H1 (cell line): ENCODE measurements around the gene MRPS6. TPM values are rescaled to one million over a fixed set of nuclear protein-coding genes. Genes with fewer than 3 reads are reported as not detected.

Source experiments
- CTCF ChIA-PET: fragments of 300-600 bp; sonication (Branson Sonifier 250); formaldehyde crosslinking; loops from one replicate; lab custom pipeline; 2021; ENCODE audit not compliant: partially characterized antibody; lab: Charles Lee
- POLR2A ChIA-PET: fragments of 300-600 bp; sonication (Branson Sonifier 250); formaldehyde crosslinking; loops from one replicate; lab custom pipeline; 2021; ENCODE audit warnings: inconsistent platforms; ENCODE audit not compliant: partially characterized antibody; lab: Charles Lee
- DNase-seq, 2 experiments: peaks; one replicate each; pipeline versions ENCODE4 v3.0.0 to v3.0.0-alpha.2; 2010 to 2022; ENCODE audit warnings: low spot score in 2 of 2, low read depth in 1 of 2, mixed read lengths in 1 of 2
- FAIRE-seq: peaks from 2 replicates; lab custom pipeline; 2011; peaks lifted over from hg19 to GRCh38; lab: Jason Lieb, UNC
- H2AFZ ChIP-seq: 2 replicates; pipeline ENCODE4 v1.8.1; 2012; ENCODE audit warnings: low read length, inconsistent platforms
- H2AK5ac ChIP-seq: 2 replicates; pipeline ENCODE4 v1.6.1; 2013; ENCODE audit warnings: low read depth, low read length
- H2BK120ac ChIP-seq: replicated peaks from 2 replicates; pipeline ENCODE3; 2013; ENCODE audit warnings: low read depth, low read length, inconsistent platforms
- H2BK12ac ChIP-seq: 2 replicates; pipeline ENCODE4 v1.6.1; 2013; ENCODE audit warnings: low read depth, low read length
- H2BK15ac ChIP-seq: 2 replicates; pipeline ENCODE4 v1.6.1; 2013; ENCODE audit warnings: low read length
- H2BK20ac ChIP-seq: 2 replicates; pipeline ENCODE4 v1.6.1; 2013; ENCODE audit warnings: low read length
- H2BK5ac ChIP-seq: 2 replicates; pipeline ENCODE4 v1.6.1; 2013; ENCODE audit warnings: low read depth, low read length
- H3K14ac ChIP-seq: 2 replicates; pipeline ENCODE4 v1.6.1; 2013; ENCODE audit warnings: inconsistent platforms; ENCODE audit not compliant: insufficient read length
- H3K18ac ChIP-seq: 2 replicates; pipeline ENCODE4 v1.6.1; 2013; ENCODE audit warnings: low read length; ENCODE audit errors: extremely low read depth
- H3K23ac ChIP-seq: 2 replicates; pipeline ENCODE4 v1.6.1; 2013; ENCODE audit warnings: inconsistent platforms; ENCODE audit not compliant: insufficient read length
- H3K23me2 ChIP-seq: 2 replicates; pipeline ENCODE4 v1.6.1; 2013; ENCODE audit warnings: low read depth, low read length
- H3K27ac ChIP-seq: 2 replicates; pipeline ENCODE4 v1.6.1; 2011; ENCODE audit warnings: low read depth, low read length, inconsistent platforms
- H3K27me3 ChIP-seq, 4 experiments: replicated peaks in 1 of 4; 1 replicate in 1 of 4; 2 replicates in 3 of 4; pipeline versions ENCODE4 v1.6.1 to v1.8.1; 2011 to 2013; ENCODE audit warnings: low read length in 3 of 4, mild to moderate bottlenecking in 3 of 4, inconsistent platforms in 2 of 4, mixed read lengths in 2 of 4, moderate library complexity in 1 of 4; ENCODE audit not compliant: control insufficient read depth in 3 of 4, insufficient read depth in 3 of 4; ENCODE audit errors: extremely low read depth in 1 of 4
- H3K36me3 ChIP-seq, 4 experiments: 2 replicates each; pipeline versions ENCODE4 v1.6.1 to v1.8.1; 2011 to 2013; ENCODE audit warnings: mild to moderate bottlenecking in 4 of 4, low read length in 3 of 4, moderate library complexity in 2 of 4, control low read depth in 1 of 4, inconsistent platforms in 1 of 4; ENCODE audit not compliant: insufficient read depth in 4 of 4, control insufficient read depth in 2 of 4
- H3K4ac ChIP-seq: replicated peaks from 2 replicates; pipeline ENCODE3; 2013; ENCODE audit warnings: low read length, low read depth, mixed read lengths, inconsistent platforms; ENCODE audit not compliant: insufficient read length
- H3K4me1 ChIP-seq, 4 experiments: replicated peaks in 1 of 4; 1 replicate in 1 of 4; 2 replicates in 3 of 4; pipeline versions ENCODE4 v1.6.1 to v1.8.1; 2011 to 2013; ENCODE audit warnings: low read length in 3 of 4, inconsistent platforms in 2 of 4, mixed read lengths in 1 of 4; ENCODE audit not compliant: insufficient read depth in 4 of 4, control insufficient read depth in 3 of 4
- H3K4me2 ChIP-seq, 2 experiments: 2 replicates each; pipeline versions ENCODE4 v1.6.1 to v1.8.1; 2011 to 2013; ENCODE audit warnings: low read depth in 2 of 2, low read length in 2 of 2, control low read depth in 1 of 2, inconsistent platforms in 1 of 2, mild to moderate bottlenecking in 1 of 2; ENCODE audit not compliant: insufficient read depth in 1 of 2
- H3K4me3 ChIP-seq, 4 experiments: fragments of 200-600, 300-600 bp in 1 of 4; sonication (generic), shearing (Covaris generic), sonication (Bioruptor Twin) in 1 of 4; 2 replicates each; pipeline versions ENCODE4 v1.5.1 to v1.8.1; 2011 to 2016; ENCODE audit warnings: low read length in 4 of 4, low read depth in 3 of 4, control low read depth in 2 of 4, inconsistent platforms in 2 of 4, mild to moderate bottlenecking in 2 of 4, mixed read lengths in 1 of 4, moderate library complexity in 1 of 4; ENCODE audit not compliant: insufficient read depth in 2 of 4; ENCODE audit errors: extremely low read depth in 1 of 4
- H3K56ac ChIP-seq: replicated peaks from 2 replicates; pipeline ENCODE3; 2013; ENCODE audit warnings: low read depth, mild to moderate bottlenecking, mixed read lengths, low read length, inconsistent platforms; ENCODE audit not compliant: insufficient read length
- H3K79me1 ChIP-seq: 2 replicates; pipeline ENCODE4 v1.6.1; 2013; ENCODE audit warnings: low read depth, low read length, control low read depth
- H3K79me2 ChIP-seq, 2 experiments: 2 replicates each; pipeline versions ENCODE4 v1.6.1 to v1.8.1; 2012 to 2013; ENCODE audit warnings: low read length in 2 of 2, mild to moderate bottlenecking in 2 of 2, inconsistent platforms in 1 of 2; ENCODE audit not compliant: insufficient read depth in 2 of 2, control insufficient read depth in 1 of 2
- H3K9ac ChIP-seq, 4 experiments: replicated peaks in 1 of 4; 1 replicate in 1 of 4; 2 replicates in 3 of 4; pipeline versions ENCODE4 v1.6.1 to v1.8.1; 2011 to 2013; ENCODE audit warnings: low read depth in 3 of 4, low read length in 3 of 4, control low read depth in 2 of 4, mild to moderate bottlenecking in 2 of 4, moderate library complexity in 2 of 4, inconsistent platforms in 1 of 4; ENCODE audit errors: extremely low read depth in 1 of 4
- H3K9me3 ChIP-seq, 2 experiments: 2 replicates each; pipeline versions ENCODE4 v1.6.1 to v1.8.1; 2012 to 2013; ENCODE audit warnings: mild to moderate bottlenecking in 2 of 2, moderate library complexity in 2 of 2, control low read depth in 1 of 2, inconsistent platforms in 1 of 2, low read depth in 1 of 2, low read length in 1 of 2, mixed read lengths in 1 of 2; ENCODE audit not compliant: insufficient read depth in 2 of 2
- H4K20me1 ChIP-seq, 2 experiments: replicated peaks in 1 of 2; 2 replicates each; pipeline versions ENCODE3 to v1.8.1; 2011 to 2013; ENCODE audit warnings: inconsistent platforms in 2 of 2, low read length in 2 of 2, mild to moderate bottlenecking in 1 of 2; ENCODE audit not compliant: insufficient read depth in 2 of 2, control insufficient read depth in 1 of 2
- H4K5ac ChIP-seq: 2 replicates; pipeline ENCODE4 v1.6.1; 2013; ENCODE audit warnings: low read length, low read depth, mixed read lengths, inconsistent platforms; ENCODE audit not compliant: insufficient read length
- H4K8ac ChIP-seq: 2 replicates; pipeline ENCODE4 v1.8.0; 2013; ENCODE audit warnings: mild to moderate bottlenecking, moderate library complexity, low read length, inconsistent platforms; ENCODE audit not compliant: insufficient read depth; ENCODE audit errors: extremely low read depth
- H4K91ac ChIP-seq: replicated peaks from 2 replicates; pipeline ENCODE3; 2013; ENCODE audit warnings: low read length, mixed read lengths, inconsistent platforms; ENCODE audit not compliant: insufficient read length
- PHF8 ChIP-seq: fragments of 200-600 bp; sonication (generic); conservative IDR thresholded peaks from 2 replicates; pipeline ENCODE4 v1.7.1; 2012; ENCODE audit warnings: low read depth, mild to moderate bottlenecking, inconsistent platforms, low read length, moderate library complexity
- RAD21 ChIP-seq, 2 experiments: IDR thresholded peaks in 1 of 2; conservative IDR thresholded peaks in 1 of 2; 2 replicates each; pipeline ENCODE4 v1.6.1; 2011; ENCODE audit warnings: low read depth in 2 of 2, low read length in 2 of 2, improper control_type of control experiment in 1 of 2, inconsistent platforms in 1 of 2, mild to moderate bottlenecking in 1 of 2, moderate library complexity in 1 of 2
- RNF2 ChIP-seq: fragments of 200-900, 300-1000 bp; sonication (generic); IDR thresholded peaks from 2 replicates; pipeline ENCODE4 v1.7.1; 2016; ENCODE audit warnings: borderline replicate concordance, low read depth, mild to moderate bottlenecking, antibody characterized with exemption, low read length; ENCODE audit not compliant: poor library complexity, severe bottlenecking; ENCODE audit errors: missing control alignments
- WGBS, 2 experiments: shearing (Covaris generic) in 1 of 2; methylation state at CpG; one replicate each; pipeline versions ENCODE4 v1.1.6 to v1.1.7; 2013 to 2015; ENCODE audit warnings: low lambda C conversion rate in 2 of 2, mixed read lengths in 2 of 2, inconsistent platforms in 1 of 2, low coverage in 1 of 2, missing lambda C conversion rate in 1 of 2; ENCODE audit not compliant: insufficient replicate concordance in 2 of 2, insufficient coverage in 1 of 2, insufficient read length in 1 of 2; ENCODE audit errors: extremely low coverage in 1 of 2, missing lambda C conversion rate in 1 of 2; 5-methylcytosine and 5-hydroxymethylcytosine counted together
- polyA plus RNA-seq, 7 experiments: library from polyadenylated mRNA; depleted of rRNA in 3 of 7; stranded (reverse) in 5 of 7; unstranded in 2 of 7; fragments of >200 nt in 5 of 7; fragments of 200-250 nt in 2 of 7; gene quantifications; 1 replicate in 5 of 7; 2 replicates in 1 of 7; 4 replicates in 1 of 7; pipeline versions ENCODE4 v1.2.1 to v1.2.3, GENCODE V29; 2011 to 2013; ENCODE audit warnings: missing spikeins in 2 of 7, mixed read lengths in 2 of 7
- total RNA-seq: library from RNA; stranded (reverse); fragmentation: NEBNext Ultra II Directional; extraction: Animal tissue kit (Norgen Biotek cat#: 25700); gene quantifications from 2 replicates; pipeline ENCODE4 v1.2.1, GENCODE V29; 2021

The MRPS6 gene
- total and polyA plus RNA-seq, 2 of the 8 experiments (the other 6 are each of a cell fraction or from before 2014, with no cell fraction given) = 62.7 to 156 TPM

DNA sequence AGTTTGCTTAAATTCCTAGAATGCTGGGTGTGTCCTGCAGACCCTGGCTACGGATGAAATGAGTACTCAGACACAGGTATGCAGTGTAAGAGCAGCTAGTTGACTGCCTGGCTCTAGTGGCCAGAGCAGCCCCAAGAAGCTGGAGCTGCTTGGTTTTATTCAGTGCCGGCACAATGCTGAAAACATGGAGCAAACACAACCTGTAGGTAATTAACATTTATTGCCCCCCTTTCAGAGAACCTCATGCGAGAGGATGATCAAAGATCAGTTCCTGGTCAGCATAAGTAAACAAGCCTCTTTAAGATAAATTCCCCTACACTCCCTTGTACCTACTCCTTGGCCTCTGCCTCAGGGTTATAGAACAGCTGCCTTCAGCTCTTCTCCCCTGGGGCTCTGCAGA is 43.2 kb downstream of the MRPS6 start:
- Histone ChIP-seq H3K36me3 (peaks cover 0 to 13% (median 0%) of the 10 kb centered on the region in 4 experiments; a peak in 1 of 8 replicates), H3K56ac (no peak overlapping the region), H4K8ac (no peak overlapping the region), H3K23me2 (no peaks in the 10 kb centered on the region; the same call in 1 of the 2 replicates), H2BK20ac (no peak overlapping the region), H2BK120ac (no peak overlapping the region), H3K23ac (no peak overlapping the region), H3K4me1 (peaks cover 0 to 14% (median 9%) of the 10 kb centered on the region in 4 experiments; a peak in 2 of 7 replicates), H4K20me1 (peaks cover 0 to 2% of the 10 kb centered on the region in 2 experiments), H3K4me2 (no peak overlapping the region), H3K79me2 (peaks cover 0 to 89% of the 10 kb centered on the region in 2 experiments; a peak in 2 of 4 replicates), H3K4me3 (no peak overlapping the region), H3K4ac (no peak overlapping the region), H2AFZ (no peak overlapping the region), H2BK5ac (no peak overlapping the region), H3K27ac (no peak overlapping the region), H3K27me3 (no peaks in the 10 kb centered on the region), H2AK5ac (no peak overlapping the region), H3K18ac (no peak overlapping the region), H4K5ac (no peak overlapping the region), H3K79me1 (peaks cover 3% of the 10 kb centered on the region), H3K9ac (no peak overlapping the region), H4K91ac (no peak overlapping the region), H3K14ac (no peak overlapping the region), H2BK15ac (no peak overlapping the region), H2BK12ac (no peak overlapping the region), H3K9me3 (peaks cover 0 to 6% of the 10 kb centered on the region in 2 experiments; a peak in 1 of 4 replicates)
- POLR2A ChIA-PET = interaction anchor here (0.7 to 1.5 kb wide), 2 partner anchors 9 to 352 kb away, joined by 4 to 5 read pairs; no protein-coding TSS in a partner anchor
- FAIRE-seq (no peak), DNase-seq (no peak)
- 93% methylated on average over 3 of the region's 3 CpGs; no CpG with 5 or more reads in 1 of the 2 experiments for WGBS, 2 experiments
- CTCF ChIA-PET = interaction anchor here (0.7 to 0.8 kb wide), 2 partner anchors 12 to 17 kb away, joined by 4 read pairs; no protein-coding TSS in a partner anchor
- no peak for TF ChIP-seq RNF2
- TF ChIP-seq PHF8 = no peak
- TF ChIP-seq RAD21 (IDR thresholded peaks at IDR 0.05 in 1 of 2, conservative IDR thresholded peaks at IDR 0.05 in 1 of 2; ENCODE audit: low read depth in 2 of 2, low read length in 2 of 2) = no peak
